ENCODE data around the gene RAB40B.
"Not testable (repeated sequence)": the region's sequence is repeated elsewhere in the genome, so short reads cannot be mapped to it uniquely, and the experiment has no call there.

Gene RAB40B, protein sequence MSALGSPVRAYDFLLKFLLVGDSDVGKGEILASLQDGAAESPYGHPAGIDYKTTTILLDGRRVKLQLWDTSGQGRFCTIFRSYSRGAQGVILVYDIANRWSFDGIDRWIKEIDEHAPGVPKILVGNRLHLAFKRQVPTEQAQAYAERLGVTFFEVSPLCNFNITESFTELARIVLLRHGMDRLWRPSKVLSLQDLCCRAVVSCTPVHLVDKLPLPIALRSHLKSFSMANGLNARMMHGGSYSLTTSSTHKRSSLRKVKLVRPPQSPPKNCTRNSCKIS
- total RNA-seq: 2.2 to 3.4 reads per million in 2 donors

DNA sequence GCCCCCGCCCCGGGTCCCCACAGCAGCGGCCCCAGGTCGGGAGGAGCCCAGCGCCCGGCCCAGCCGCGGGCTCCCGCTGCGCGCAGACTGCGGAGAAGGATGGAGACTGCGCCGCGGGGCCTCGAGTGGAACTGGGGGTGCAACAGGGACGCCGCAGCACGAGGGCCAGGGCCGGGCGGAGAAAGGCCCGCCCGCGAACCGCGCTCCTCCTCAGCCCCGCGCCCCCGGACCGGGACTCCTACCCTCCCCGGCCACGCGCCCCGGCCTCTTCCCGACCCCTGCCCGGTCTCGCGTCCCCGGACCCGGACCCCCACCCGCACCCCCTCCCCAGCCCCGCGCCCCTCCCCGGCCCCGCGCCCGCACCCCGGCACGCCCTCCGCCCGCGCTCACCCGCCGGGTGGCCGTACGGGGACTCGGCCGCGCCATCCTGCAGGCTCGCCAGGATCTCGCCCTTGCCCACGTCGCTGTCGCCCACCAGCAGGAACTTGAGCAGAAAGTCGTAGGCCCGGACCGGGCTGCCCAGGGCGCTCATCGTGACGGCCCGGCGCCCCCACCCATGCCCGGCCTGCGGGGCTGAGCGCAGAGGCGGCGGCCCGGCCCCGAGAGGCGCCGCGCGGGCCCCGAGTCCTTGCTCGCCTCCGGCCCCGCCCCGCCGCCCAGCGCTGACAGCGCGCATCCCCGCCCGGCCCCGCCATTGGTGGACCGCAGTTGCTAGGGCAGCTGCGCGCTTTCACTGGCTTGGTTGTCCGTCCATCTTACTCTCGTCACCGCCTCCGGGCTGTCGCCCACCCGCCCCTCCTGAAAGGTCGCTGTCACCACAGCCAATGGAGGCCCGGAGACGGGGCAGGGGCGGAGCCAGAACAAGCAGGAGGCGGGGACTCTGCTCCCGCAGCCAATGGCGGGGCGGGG lies at the start of gene RAB40B:
Gene RAB40B, minus strand, starts transcription at position 634 of the 909 bp plus-strand sequence. Its CDS starts 102 bp downstream, at position 532.
- peak; percentile 97 to 99 (median 99) for DNase-seq

DNA sequence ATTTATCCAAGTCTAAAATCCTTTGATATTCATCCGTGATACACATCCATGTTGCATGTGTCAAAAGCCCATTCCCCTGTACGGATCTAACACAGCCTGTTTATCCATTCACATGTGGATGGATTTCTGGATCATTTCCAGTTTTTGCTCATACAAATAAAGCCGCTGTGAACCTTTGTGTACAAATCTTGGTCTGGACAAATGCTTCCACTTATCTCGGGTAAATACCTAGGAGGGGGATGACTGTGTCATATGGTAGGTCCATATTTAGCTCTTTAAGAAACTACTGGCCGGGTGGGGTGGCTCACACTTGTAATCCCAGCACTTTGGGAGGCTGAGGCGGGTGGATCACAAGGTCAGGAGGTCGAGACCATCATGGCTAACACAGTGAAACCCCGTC lies 47.0 kb upstream of the RAB40B start:
- no peak for DNase-seq

DNA sequence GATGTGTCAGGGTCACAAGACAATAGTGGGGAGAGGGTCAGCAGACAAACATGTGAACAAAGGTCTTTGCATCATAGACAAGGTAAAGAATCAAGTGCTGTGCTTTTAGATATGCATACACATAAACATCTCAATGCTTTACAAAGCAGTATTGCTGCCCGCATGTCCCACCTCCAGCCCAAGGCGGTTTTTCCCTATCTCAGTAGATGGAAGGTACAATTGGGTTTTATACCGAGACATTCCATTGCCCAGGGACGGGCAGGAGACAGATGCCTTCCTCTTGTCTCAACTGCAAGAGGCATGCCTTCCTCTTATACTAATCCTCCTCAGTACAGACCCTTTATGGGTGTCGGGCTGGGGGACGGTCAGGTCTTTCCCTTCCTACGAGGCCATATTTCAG lies 46.2 kb upstream of the RAB40B start:
- DNase-seq: not testable (repeated sequence)

DNA sequence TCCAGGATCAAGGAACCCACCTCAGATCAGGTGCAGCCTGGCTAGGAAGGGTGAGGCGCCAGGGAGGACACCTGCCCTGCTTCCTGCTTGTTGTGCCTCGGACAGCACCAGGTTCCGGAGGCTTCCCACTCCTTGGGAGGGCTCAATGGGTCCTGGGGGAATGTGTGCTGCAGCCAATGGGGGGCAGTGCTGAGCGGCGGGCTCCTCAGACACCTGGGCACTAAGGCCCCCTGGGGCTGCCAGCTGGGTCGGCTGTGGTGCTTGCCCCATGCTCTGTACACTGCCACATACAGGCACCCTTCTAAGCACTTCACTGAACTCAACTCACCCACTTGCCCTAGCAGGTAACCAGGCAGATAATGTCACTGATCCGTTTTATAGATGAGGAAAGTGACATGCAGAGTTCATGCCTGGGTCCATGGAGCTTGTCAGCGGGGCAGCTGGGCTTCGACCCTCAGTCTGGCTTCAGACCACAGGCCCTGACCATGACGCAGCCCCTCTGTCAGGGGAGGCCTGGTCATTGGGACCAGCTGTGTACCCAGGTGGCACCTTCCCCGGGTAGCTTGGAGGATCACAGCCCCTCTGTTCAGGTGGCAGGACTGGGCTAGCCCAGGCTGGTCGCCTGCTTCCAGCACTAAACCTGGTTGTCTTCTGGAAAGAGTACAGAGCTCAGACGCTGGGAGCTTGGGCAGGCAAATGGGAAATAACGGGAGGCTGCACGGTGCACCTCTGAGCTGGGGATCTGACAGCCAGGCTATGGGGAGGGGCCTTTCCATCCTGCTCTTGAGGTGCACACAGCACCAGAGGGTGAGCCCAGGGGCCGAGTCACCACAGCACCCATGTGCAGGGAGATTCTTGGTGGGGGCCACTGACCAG lies 45.1 kb upstream of the RAB40B start:
- no peak for DNase-seq

DNA sequence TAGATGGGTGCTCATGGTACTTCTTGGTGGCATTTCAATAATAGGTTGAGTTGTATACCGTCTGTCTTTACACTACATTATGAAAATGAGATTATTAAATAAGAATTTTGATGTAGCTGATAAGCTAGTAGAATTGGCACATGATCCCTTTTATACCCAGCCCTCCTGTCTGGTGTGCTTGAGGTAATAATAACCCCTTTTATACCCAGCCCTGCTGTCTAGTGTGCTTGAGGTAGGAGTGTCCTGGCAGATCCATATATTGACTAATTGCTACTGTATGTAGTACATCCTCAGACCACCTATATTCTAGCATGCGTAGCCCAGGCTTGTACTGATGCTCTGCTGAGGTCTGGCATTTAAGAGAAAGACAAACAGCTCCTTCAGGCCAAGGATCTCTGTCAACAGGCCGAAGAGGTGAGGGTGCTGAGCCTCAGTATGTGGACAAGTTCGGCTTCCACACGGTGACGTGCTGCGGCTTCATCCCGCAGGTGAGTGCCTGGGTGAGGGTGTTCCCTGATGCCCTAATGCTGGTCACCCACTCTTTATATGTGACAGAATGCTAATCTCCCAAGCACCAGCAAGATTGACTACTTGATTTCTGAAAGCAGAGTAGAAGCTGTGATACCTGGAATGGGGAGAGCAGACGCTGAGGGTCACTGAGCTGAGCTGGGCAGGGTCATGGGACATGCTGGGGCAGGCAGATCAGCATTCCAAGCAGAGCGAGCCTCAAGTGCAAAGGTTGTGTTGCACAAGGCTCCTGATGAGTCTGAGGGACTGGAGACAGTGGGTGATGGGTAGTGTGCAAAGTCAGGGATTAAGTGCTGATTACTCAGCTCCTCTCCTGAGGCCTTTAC lies 42.6 kb upstream of the RAB40B start:
- DNase-seq: no peak

DNA sequence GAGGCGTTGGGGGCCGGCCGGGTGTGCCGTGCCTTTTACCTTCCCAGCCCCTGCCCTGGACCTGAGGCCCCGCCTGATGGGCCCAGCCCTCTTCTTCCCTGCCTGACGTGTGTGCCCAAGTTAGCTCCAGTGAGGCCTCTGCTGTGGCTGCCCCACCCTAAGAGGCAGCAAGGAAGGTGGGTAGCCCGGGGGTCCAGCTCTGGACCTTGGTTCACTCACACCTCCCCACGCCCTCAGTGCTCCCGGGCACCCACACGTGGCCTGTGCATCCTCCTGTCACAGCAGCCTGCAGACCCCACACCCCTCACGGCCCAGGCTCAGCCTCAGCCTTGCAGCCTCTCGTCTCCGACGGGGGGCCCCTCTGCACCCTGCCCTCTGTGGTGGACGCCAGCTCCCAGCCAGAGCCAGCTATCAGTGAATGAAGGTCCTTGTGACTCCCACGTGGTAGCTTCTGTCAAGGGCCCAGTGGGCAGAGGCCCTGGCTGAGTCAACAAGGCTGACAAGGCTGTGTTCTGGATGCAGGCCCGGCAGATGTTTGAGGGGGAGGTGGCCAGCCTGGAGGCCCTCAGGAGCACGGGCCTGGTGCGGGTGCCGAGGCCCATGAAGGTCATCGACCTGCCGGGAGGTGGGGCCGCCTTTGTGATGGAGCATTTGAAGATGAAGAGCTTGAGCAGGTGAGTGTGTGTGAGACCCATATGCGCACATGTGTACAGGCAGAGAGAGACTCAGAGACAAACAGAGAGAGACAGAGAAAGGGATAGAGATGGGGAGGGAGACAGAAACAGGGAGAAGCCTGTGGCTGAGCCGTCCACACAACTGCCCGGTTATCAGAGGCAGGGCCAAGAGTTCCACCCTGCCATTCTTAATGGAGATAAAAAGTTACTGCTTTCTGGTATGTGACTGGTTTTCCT lies 39.7 kb upstream of the RAB40B start:
- no peak for DNase-seq

DNA sequence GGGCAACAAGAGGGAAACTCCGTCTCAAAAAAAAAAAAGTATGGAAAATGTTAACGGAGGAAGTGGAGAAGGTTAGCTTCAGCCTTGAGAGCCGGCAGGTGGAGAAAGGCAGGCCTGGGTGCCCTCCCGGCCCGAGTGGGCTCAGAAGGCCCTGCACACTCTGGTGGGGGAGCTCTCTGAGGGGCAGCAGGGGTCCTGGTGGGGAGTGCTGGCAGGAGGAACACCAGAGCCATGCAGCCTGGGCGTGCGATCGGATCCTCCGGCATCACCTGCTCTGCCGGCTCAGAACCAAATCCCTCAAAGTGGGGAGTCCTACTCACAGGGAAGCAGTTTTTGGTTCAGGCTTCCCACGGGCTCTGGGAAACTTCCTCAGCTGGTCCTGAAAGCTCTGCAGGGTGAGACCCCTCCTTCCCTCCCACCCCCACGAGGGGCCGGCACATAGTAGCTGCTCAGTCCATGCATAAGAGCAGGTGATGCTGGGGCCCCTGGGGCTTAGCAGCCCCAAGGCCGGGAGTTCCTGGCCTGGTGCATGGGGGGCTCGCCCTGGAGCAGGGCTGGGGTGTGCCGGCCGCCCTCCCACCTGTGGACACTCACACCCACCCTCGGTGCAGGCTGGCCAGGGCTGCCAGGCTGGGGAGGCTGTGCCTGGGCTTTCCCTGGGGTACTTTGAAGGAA lies 38.1 kb upstream of the RAB40B start:
- DNase-seq: no peak

DNA sequence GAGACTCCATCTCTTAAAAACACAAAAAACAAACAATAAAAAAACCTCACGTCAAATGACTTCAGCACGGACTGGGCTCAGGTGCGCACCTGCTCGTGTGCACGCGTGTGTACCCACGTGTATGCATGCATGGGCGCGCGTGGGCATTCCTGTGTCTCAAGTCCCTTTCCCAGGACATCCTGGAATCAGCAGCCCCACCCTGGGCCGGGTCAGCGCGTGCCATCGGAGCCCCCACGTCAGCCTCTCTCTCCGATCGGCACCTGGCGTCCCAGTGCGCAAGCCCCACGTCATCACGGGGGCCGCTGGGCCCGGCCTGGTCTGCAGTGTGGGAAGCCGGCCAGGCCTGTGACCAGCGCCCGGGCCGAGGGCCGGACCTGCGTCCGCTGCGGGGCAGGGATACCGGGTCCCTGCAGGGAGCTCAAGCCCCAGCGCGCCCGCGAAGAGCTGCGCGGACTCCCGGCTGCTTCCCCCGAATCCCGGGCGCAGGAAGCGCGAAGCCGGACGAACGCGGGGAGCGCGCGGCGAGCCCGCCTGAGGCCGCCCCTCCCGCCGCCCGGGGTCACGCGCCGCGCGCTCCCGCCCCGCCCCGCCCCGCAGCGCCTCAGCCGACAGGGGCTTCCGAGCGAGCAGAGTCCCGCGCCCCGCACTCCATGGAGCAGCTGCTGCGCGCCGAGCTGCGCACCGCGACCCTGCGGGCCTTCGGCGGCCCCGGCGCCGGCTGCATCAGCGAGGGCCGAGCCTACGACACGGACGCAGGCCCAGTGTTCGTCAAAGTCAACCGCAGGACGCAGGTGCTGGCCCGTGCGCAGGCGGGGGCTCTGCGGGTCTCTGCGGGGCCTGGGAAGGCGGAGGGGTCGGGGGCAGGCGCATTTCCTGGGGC lies 36.7 kb upstream of the RAB40B start, which contains the start of gene FN3K:
Gene FN3K, plus strand, starts transcription at position 629 of the 880 bp plus-strand sequence. Its CDS starts 22 bp downstream, at position 651.
- peak in 2 of 5 experiments; percentile 31 to 61 for DNase-seq

DNA sequence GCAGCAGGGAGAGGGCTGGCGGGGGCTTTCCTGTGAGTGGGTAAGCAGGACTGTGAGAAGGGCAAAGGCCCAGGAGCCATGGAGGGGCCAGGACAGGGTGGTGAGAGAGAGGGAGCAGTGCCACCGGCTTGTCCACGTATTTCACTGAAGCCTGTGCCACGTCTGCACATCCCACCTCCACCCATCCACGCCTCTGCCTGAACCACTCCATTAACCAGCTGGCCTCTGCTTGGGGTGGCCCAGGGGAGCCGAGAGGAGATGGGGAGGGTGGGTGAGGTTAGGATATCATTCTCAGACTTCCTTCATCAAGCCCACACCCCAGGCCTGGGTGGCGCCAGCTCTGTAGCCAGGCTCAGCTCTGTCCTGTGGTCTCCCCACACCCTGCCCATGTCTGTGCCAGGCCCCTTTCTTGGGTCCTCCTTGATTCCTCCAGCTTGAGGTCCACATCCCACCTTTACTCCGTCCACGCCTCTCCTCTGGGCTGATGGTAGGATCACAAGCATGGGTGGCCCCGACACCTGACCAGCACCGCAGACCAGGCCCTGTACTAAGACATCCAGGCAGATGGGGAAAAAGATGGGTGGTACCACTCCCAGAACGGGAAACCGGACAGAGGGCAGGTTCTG lies 33.7 kb upstream of the RAB40B start:
- DNase-seq: no peak

DNA sequence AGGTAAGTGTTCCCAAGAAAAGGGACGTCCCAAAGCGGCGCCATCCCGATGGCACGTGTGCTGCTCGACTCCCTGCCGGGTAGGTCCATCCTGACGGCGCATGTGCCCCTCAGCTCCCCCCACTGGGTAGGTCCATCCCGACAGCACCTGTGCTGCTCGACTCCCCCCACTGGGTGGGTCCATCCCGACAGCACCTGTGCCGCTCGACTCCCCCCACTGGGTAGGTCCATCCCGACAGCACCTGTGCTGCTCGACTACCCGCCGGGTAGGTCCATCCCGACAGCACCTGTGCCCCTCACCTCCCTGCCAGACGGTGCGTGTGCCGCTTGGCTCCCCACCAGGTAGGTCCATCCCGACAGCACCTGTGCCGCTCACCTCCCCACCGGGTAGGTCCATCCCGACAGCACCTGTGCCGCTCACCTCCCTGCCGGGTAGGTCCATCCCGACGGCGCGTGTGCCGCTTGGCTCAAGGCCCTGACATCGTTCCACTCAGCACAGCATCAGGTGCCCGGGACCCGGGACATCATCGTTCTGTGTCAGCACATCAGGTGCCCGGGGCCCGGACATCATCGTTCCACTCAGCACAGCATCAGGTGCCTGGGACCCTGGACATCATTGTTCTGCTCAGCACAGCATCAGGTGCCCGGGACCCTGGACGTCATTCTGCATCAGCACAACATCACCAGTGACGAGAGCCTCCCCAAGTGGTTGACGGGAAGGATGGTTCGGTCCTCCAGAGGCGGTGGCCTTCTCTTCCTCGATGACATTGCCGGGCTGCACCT lies 31.2 kb upstream of the RAB40B start:
- DNase-seq: no peak

DNA sequence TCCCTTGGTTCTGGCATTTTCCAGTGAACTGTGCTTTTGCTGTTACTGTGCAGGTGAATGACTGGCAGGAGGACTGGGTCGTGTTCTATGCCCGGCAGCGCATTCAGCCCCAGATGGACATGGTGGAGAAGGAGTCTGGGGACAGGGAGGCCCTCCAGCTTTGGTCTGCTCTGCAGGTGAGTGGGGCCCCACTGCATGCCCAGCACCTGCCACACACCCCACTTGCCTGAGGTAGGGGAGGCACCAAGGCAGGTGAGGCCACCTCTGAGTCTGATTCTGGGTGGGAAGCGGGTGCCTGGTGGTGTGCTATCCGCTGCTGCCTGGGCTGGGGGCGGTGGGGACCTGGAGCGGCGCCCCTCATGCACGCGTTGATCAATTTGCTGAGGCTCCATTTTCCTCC lies 27.9 kb upstream of the RAB40B start:
- DNase-seq: no peak

DNA sequence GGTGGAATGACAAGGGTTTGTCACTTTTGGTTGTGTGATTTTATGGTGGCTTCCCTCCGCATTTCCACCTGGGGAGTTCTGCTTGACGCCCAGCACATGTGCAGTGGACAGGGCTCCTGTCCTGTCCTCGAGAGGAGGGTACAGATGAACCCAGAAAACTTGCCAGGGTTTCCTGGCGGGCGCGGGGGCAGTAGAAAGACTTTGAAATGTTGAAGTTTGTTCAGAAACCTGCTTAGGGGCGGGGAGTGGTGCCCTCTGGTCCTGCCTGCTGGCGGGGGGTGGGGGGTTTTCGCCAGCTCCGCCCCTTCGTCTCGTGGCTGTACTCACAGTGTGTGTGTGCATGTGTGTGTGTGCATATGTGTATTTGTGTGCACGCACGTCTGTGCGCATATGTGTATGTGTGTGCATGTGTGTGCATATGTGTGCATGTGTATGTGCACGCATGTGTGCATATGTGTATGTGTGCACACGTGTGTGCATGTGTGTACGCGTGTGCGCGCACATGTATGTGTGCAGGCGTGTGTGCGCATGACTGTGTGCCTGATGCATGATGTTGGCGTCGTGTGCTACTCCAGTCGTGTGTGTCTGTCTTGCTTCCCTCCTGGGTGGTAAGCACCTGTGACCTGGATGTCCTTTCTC lies 24.8 kb upstream of the RAB40B start:
- DNase-seq: no peak

DNA sequence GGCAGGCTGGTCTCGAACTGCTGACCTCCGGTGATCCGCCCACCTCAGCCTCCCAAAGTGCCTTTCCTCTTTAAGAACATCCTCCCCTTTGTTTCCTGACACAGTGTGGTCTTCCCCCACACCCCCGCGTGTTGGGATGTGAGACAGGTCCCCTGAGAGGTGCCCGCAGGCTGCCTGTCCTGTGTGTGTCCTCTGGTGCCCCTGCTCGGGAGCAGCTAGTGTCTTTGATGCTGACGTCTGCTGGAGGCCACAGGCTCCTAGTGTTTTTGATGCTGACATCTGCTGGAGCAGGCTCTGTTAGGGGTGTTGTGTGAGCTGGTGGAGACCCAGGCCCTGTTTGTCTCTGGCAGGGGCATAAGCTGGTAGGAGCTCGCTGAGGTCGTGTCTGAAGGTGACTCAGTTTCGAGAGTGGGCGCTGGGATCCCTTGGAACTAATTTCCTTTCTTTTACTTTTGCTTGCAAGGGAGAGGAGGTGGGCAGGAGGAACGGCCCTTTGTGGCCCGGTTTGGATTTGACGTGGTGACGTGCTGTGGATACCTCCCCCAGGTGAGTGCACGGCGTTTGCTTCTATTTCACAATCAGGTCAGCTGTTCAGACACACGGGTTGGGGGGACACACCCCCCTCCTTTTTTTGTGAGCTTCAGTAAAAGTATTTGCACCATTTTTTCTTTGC lies 24.0 kb upstream of the RAB40B start:
- DNase-seq: no peak

DNA sequence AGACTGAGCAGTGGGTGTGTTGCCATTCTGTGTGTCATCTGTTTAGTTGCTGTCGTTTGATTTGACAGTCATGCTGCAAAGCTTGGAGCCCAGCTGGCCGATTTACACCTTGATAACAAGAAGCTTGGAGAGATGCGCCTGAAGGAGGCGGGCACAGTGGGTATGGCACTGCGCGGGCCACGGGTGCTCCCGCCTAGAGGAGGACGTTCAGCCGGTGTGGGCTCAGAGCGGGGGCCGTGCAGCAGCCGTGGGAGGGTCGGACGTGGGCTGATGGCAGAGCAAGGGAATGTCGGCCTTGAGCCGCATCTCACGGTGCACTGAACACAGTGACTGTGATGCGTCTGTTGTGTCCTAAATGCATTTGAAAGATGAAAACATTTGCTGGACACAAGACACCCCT lies 21.7 kb upstream of the RAB40B start:
- DNase-seq: no peak

DNA sequence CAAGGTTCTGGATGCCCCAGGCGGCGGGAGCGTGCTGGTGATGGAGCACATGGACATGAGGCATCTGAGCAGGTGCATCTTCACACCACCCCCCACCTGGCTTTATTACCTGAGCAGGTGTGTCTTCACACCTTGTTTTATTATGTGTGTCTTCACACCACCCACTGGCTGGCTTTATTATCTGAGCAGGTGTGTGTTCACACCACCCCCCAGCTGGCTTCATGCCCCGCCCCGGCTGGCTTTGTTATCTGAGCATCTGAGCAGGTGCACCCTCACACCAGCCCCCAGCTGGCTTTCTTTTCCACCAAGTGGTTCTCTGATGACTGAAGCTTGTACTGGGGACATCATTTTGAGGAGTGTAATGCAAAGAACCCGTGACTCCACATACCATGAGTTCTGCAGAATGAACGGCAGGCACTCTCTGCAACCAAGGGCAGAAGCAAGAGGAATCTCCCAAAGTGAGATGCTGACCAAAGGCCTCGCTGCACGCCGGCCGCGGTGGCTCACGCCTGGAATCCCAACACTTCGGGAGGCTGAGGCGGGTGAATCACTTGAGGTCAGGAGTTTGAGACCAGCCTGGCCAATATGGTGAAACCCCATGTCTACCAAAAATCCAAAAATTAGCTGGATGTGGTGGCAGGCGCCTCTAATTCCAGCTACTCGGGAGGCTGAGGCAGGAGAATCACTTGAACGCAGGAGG lies 20.6 kb upstream of the RAB40B start:
- DNase-seq: no peak
